ENCODE results near the gene XRCC5.

XRCC5 gene

GRCh38 chr2:216192931-216193330 lies 83.8 kb downstream of the XRCC5 start:
- TF ChIP-seq ISL1 (CRISPR knock-in tag; IDR thresholded peaks at IDR 0.05) (no peak), SNAI2 (CRISPR knock-in tag; IDR thresholded peaks at IDR 0.05) (no peak), PPARA (CRISPR knock-in tag; IDR thresholded peaks at IDR 0.05; ENCODE audit: borderline replicate concordance) (no peak), OSR1 (CRISPR knock-in tag; IDR thresholded peaks at IDR 0.05) (no peak), POU6F1 (CRISPR knock-in tag; IDR thresholded peaks at IDR 0.05; ENCODE audit: borderline replicate concordance, low read depth) (no peak), ZFP3 (CRISPR knock-in tag; IDR thresholded peaks at IDR 0.05) (no peak), ARNTL (CRISPR knock-in tag; IDR thresholded peaks at IDR 0.05; ENCODE audit: borderline replicate concordance, low read depth) (no peak), CREB5 (CRISPR knock-in tag; IDR thresholded peaks at IDR 0.05; ENCODE audit: low read depth) (no peak), CSDC2 (CRISPR knock-in tag; IDR thresholded peaks at IDR 0.05) (no peak), RARB (CRISPR knock-in tag; IDR thresholded peaks at IDR 0.05) (no peak), ZNF70 (CRISPR knock-in tag; IDR thresholded peaks at IDR 0.05) (no peak), TCF4 (CRISPR knock-in tag; IDR thresholded peaks at IDR 0.05; ENCODE audit: borderline replicate concordance) (no peak), ZNF565 (CRISPR knock-in tag; conservative IDR thresholded peaks at IDR 0.05; ENCODE audit: low read depth) (no peak), ZC3H10 (CRISPR knock-in tag; IDR thresholded peaks at IDR 0.05) (no peak), TSHZ2 (CRISPR knock-in tag; IDR thresholded peaks at IDR 0.05) (no peak), ZNF8 (CRISPR knock-in tag; IDR thresholded peaks at IDR 0.05) (no peak), TOX (CRISPR knock-in tag; IDR thresholded peaks at IDR 0.05; ENCODE audit: borderline replicate concordance) (no peak), PATZ1 (CRISPR knock-in tag; IDR thresholded peaks at IDR 0.05; ENCODE audit: borderline replicate concordance) (no peak), ZFP30 (CRISPR knock-in tag; IDR thresholded peaks at IDR 0.05) (no peak)
- no peak for ATAC-seq

GRCh38 chr2:216194013-216194412 lies 84.9 kb downstream of the XRCC5 start:
- TF ChIP-seq ESRRG (CRISPR knock-in tag; IDR thresholded peaks at IDR 0.05) (no peak), ZFP3 (CRISPR knock-in tag; IDR thresholded peaks at IDR 0.05) (no peak), ZNF8 (CRISPR knock-in tag; IDR thresholded peaks at IDR 0.05) (no peak), ZNF565 (CRISPR knock-in tag; conservative IDR thresholded peaks at IDR 0.05; ENCODE audit: low read depth) (no peak), TOX (CRISPR knock-in tag; IDR thresholded peaks at IDR 0.05; ENCODE audit: borderline replicate concordance) (no peak), ISL1 (CRISPR knock-in tag; IDR thresholded peaks at IDR 0.05) (no peak)

GRCh38 chr2:216194561-216194960 lies 85.4 kb downstream of the XRCC5 start:
- no peak for ATAC-seq

More at GRCh38 chr2:216194013-216194412, 84.9 kb downstream of the XRCC5 start:
- no peak for ATAC-seq

More at GRCh38 chr2:216194561-216194960, 85.4 kb downstream of the XRCC5 start:
- TF ChIP-seq BACH2 (CRISPR knock-in tag; IDR thresholded peaks at IDR 0.05; ENCODE audit: borderline replicate concordance) = no peak
- TF ChIP-seq PATZ1 (CRISPR knock-in tag; IDR thresholded peaks at IDR 0.05; ENCODE audit: borderline replicate concordance) = no peak
- TF ChIP-seq ESRRG (CRISPR knock-in tag; IDR thresholded peaks at IDR 0.05) = no peak
- TF ChIP-seq CREB5 (CRISPR knock-in tag; IDR thresholded peaks at IDR 0.05; ENCODE audit: low read depth) = no peak
- TF ChIP-seq CSDC2 (CRISPR knock-in tag; IDR thresholded peaks at IDR 0.05) = no peak
- TF ChIP-seq CSRNP3 (CRISPR knock-in tag; IDR thresholded peaks at IDR 0.05) = no peak
- no peak for TF ChIP-seq RARB (CRISPR knock-in tag; IDR thresholded peaks at IDR 0.05)
- no peak for TF ChIP-seq TCF4 (CRISPR knock-in tag; IDR thresholded peaks at IDR 0.05; ENCODE audit: borderline replicate concordance)
- no peak for TF ChIP-seq GLIS3 (CRISPR knock-in tag; IDR thresholded peaks at IDR 0.05)
- TF ChIP-seq ZFP30 (CRISPR knock-in tag; IDR thresholded peaks at IDR 0.05) = no peak
- TF ChIP-seq ARNTL (CRISPR knock-in tag; IDR thresholded peaks at IDR 0.05; ENCODE audit: borderline replicate concordance, low read depth) = no peak
- TF ChIP-seq SNAI2 (CRISPR knock-in tag; IDR thresholded peaks at IDR 0.05) = no peak
- TF ChIP-seq ZNF8 (CRISPR knock-in tag; IDR thresholded peaks at IDR 0.05) = no peak
- no peak for TF ChIP-seq POU6F1 (CRISPR knock-in tag; IDR thresholded peaks at IDR 0.05; ENCODE audit: borderline replicate concordance, low read depth)
- no peak for TF ChIP-seq OSR1 (CRISPR knock-in tag; IDR thresholded peaks at IDR 0.05)
